NB4 (cell line): ENCODE measurements around the gene CDCA5.

ENCODE experiments used
- MAX ChIP-seq: IDR thresholded peaks from 2 replicates; pipeline ENCODE4 v1.6.1; 2011; ENCODE audit warnings: low read depth, low read length
- MYC ChIP-seq: IDR thresholded peaks from 2 replicates; pipeline ENCODE4 v1.6.1; 2011; ENCODE audit warnings: low read depth, low read length
- TF ChIP-seq, protein P1 (sequence below): IDR thresholded peaks from one replicate; pipeline ENCODE4 v1.5.1; 2012; ENCODE audit warnings: low read depth, low read length

- TF ChIP-seq, protein P1, sequence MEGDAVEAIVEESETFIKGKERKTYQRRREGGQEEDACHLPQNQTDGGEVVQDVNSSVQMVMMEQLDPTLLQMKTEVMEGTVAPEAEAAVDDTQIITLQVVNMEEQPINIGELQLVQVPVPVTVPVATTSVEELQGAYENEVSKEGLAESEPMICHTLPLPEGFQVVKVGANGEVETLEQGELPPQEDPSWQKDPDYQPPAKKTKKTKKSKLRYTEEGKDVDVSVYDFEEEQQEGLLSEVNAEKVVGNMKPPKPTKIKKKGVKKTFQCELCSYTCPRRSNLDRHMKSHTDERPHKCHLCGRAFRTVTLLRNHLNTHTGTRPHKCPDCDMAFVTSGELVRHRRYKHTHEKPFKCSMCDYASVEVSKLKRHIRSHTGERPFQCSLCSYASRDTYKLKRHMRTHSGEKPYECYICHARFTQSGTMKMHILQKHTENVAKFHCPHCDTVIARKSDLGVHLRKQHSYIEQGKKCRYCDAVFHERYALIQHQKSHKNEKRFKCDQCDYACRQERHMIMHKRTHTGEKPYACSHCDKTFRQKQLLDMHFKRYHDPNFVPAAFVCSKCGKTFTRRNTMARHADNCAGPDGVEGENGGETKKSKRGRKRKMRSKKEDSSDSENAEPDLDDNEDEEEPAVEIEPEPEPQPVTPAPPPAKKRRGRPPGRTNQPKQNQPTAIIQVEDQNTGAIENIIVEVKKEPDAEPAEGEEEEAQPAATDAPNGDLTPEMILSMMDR: no peak
- TF ChIP-seq MAX (no peak), MYC (no peak)
Observed at GRCh38 chr11:65109231-65110198, 25.7 kb upstream of the CDCA5 start.
